HL-60 (cell line): ENCODE results near the gene RBMS3.

Experiments
- POLR2AphosphoS5 ChIP-seq: IDR thresholded peaks from 2 replicates; pipeline ENCODE4 v1.6.1; 2012; ENCODE audit warnings: low read depth
- REST ChIP-seq: IDR thresholded peaks from 2 replicates; pipeline ENCODE4 v1.6.1; 2012; ENCODE audit warnings: low read depth; ENCODE audit not compliant: insufficient replicate concordance
- SPI1 ChIP-seq: IDR thresholded peaks from 2 replicates; pipeline ENCODE4 v1.6.1; 2012; ENCODE audit warnings: low read depth, mild to moderate bottlenecking, borderline replicate concordance
- TF ChIP-seq, protein P1 (sequence below): IDR thresholded peaks from one replicate; pipeline ENCODE4 v1.5.1; 2011; ENCODE audit warnings: low read length, control low read depth, inconsistent platforms; ENCODE audit not compliant: insufficient read depth

DNA sequence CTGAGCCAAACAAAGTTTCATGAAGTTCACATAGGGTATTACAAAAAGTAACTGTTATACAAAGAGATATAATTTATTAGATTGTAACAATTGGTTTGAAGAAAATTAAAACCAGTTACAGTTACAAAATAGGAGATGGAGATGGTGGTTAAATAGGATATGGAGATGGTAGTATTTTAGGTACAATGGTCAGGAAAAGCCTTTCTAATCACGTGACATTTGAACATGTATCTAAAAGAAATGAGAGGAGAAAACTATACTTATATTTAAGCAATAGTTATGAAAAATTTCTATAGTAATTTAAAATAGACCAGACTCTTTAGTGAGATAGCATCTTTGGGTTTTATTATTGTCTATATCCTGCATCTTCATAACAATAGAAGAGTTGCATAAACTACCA lies 312.9 kb downstream of the RBMS3 start:
- TF ChIP-seq, protein P1, sequence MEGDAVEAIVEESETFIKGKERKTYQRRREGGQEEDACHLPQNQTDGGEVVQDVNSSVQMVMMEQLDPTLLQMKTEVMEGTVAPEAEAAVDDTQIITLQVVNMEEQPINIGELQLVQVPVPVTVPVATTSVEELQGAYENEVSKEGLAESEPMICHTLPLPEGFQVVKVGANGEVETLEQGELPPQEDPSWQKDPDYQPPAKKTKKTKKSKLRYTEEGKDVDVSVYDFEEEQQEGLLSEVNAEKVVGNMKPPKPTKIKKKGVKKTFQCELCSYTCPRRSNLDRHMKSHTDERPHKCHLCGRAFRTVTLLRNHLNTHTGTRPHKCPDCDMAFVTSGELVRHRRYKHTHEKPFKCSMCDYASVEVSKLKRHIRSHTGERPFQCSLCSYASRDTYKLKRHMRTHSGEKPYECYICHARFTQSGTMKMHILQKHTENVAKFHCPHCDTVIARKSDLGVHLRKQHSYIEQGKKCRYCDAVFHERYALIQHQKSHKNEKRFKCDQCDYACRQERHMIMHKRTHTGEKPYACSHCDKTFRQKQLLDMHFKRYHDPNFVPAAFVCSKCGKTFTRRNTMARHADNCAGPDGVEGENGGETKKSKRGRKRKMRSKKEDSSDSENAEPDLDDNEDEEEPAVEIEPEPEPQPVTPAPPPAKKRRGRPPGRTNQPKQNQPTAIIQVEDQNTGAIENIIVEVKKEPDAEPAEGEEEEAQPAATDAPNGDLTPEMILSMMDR: no peak
- TF ChIP-seq REST (no peak), POLR2AphosphoS5 (no peak), SPI1 (no peak)
